HG03064 (cell line): ENCODE results near the gene RALGAPA2.

ENCODE experiments used
- ATAC-seq: cut with Tn5 transposase; IDR thresholded peaks from one replicate; pipeline ENCODE4 v1.9.1; 2021; ENCODE audit warnings: low read depth; ENCODE audit not compliant: unreplicated experiment

The RALGAPA2 gene

DNA sequence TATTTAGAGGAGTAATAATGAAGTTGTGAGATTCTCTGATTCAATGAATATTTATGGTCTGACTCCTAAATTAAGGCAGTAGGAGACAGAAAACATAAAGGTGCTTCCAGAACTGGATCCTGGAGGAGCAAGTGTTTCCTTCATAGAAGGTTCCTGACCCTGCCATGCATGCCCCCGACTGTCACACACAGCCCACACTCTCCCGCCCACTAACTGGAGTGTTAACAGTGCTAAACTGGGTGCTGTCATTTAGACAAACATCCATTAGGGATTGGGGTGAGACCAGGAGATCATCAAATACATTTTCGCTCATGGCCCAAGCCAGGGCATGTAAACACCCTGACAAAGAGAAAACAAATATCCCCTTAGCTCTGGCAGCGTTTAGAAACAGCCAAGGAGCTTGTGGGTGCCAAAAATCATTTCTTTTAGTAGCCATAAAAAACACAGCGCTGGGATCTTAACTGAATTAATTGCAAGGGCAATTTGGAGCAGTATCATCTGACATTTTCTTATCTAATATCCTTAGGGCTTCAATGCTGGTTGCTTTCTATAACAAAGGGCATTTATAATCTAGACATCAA lies 297.7 kb downstream of the RALGAPA2 start:
- no peak for ATAC-seq

DNA sequence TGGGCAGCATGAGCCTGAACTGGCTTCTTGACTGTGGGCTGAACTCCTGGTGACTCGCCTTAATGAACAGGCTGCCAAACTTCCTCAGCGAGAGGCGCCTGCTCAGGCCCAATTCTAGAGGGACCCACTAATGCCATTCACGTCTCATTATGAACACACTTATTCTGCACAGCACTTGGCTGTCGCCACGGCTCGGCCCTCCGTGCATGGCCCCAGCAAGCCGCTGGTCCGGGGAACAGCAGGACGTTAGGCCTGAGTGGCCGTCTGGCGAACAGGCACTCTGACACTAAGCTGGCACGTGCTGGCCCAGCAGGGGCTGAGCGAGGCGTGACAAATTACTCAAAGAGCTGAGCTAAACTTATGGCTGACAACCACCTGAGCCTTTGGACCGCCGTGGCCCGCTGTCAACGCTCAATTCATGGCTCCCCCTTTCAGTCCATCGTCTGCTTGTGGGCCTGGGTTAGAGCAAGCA lies 298.6 kb downstream of the RALGAPA2 start:
- ATAC-seq, result no peak

DNA sequence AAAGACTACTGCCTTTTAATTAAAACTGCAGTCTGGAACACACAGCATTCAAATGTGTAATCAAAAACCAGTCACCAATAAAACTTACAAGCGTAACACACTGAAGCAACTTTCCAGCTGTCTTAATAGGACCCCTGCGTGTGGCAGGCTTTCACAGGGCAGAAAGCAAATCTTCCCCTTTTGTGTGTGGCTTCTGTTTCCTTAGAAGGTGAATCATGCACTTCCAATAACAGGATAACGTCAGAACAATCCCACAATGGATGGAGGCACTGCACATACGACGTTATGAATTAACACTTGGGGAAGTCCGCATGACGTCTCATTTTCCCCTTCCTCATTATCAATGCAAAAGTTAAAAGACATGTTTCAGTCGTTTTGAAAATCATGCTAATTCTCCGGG lies 299.7 kb downstream of the RALGAPA2 start:
- ATAC-seq, result no peak

GRCh38 chr20:20411836-20412235 lies 300.6 kb downstream of the RALGAPA2 start:
- ATAC-seq, result no peak

DNA sequence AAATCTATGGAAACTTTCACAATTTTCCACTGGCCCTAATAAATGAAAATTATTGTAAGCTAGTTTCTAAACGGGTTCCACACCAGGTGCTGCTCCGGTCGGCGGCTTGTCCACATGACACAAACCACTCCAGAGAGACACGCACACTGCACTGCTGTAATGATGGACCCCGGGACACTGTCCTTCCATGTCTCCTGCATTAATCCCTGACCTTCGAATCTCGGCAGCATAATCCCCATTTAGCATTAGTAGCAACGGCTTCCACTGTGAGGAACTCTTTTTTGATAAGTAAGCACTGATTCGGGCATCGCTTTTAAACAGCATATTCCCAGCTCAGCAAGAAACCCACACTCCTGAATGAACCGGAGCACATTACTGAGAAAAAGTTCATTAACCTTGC lies 301.0 kb downstream of the RALGAPA2 start:
- ATAC-seq, result no peak

- no peak for ATAC-seq
Measured at GRCh38 chr20:20410678-20411077, 301.8 kb downstream of the RALGAPA2 start.

- ATAC-seq, result no peak
Measured at GRCh38 chr20:20409331-20409730, 303.1 kb downstream of the RALGAPA2 start.

GRCh38 chr20:20407891-20408805 lies 304.3 kb downstream of the RALGAPA2 start:
- ATAC-seq, result no peak

GRCh38 chr20:20406306-20406705 lies 306.1 kb downstream of the RALGAPA2 start:
- no peak for ATAC-seq

DNA sequence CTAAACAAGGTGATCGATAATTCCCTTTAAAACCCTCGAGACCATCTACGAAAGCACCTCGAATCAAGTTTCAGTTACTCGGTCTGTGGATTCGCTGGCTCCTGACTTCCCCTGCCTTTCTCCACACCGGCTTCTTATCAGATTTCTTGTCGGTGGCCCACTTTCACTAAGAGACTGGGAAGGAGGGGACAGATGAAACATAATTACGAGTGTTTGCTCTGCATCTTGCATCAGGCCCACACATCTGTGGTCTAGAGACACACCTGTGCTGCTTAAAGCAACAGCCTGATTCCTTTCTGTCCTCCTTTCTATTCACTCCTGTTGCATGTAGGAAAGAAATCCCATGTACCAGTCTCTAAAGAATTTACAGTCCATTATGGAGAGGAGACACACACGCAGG lies 306.8 kb downstream of the RALGAPA2 start:
- ATAC-seq, result no peak

DNA sequence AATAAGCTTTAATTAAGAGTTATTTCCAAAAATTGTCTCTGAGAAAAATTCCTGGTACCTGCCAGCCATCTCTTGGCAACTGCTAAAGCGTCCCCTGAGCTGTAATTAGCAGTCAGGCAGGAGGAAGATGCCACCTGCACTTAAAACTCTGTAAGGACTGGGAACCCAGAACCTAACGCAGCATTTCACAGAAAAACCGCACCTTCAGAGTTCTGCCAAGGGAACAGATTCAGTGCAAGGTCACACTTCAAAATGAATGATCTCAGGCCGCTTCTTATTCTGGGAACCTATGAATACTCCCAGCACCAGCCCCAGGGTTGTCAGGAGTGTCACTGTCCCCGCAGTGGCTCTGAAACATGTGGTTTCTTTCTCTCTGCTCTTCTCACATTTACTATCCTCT lies 307.8 kb downstream of the RALGAPA2 start:
- ATAC-seq, result no peak

DNA sequence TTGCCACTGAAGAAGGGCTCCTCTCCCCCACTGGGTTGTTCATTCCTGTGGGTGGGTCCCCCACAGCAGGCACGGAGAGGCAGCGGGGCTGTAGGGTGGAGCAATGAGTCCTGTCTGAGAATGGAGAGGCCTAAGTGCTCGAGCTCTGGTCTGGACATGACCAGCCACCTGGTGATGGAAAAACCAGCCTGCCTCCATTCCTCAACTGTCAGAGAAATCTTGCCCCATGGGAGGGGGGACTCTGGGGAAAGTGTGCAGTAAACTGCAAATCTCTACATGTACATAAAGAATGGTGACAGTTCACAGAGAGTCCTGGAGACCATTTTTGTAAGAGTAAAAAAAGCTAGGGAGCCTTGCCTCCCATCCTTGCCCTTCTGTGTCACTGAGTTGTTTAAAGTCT lies 310.5 kb downstream of the RALGAPA2 start:
- ATAC-seq, result no peak

- ATAC-seq, result no peak
Measured at GRCh38 chr20:20399531-20400500, 312.6 kb downstream of the RALGAPA2 start.

DNA sequence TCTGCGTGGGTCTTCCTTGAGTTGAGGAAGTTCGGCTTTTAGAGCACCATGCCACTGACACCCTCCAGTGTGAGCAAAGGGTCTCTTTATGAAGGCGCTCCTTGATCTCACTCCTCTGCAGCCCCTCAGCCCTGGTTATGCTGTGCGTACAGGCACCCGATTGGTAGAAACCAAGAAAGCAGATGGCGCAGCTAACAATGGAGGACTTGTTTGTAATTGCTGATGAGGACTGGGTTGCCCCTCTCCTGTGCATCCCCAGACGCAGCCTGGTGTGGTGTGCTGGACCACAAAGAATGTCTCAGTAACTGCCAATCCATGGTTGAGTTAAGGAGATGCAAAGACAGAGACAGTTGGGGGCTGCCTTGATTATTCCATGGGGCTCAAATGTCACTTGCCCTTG lies 314.3 kb downstream of the RALGAPA2 start:
- no peak for ATAC-seq

DNA sequence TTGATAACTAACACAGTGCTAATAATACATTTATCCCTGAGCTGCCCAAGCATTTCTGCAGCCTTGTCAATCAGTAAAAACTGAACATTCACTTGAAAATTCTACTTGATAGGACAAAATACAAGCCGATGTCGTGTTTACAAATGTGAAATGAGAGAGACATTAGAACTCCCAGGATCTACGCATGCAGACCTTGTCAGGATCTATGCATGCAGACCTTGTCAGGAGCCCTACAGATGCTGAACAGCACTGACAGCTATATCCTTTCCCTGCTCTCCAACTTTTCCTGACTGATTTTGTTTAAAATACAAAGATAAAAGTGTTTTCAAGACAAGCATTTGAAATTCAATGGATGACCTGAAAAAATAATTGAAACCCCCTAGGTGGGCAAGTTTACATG lies 315.6 kb downstream of the RALGAPA2 start:
- ATAC-seq, result no peak

GRCh38 chr20:20395903-20396568 lies 316.4 kb downstream of the RALGAPA2 start:
- no peak for ATAC-seq

- ATAC-seq, result no peak
Measured at GRCh38 chr20:20395087-20395486, 317.4 kb downstream of the RALGAPA2 start.

DNA sequence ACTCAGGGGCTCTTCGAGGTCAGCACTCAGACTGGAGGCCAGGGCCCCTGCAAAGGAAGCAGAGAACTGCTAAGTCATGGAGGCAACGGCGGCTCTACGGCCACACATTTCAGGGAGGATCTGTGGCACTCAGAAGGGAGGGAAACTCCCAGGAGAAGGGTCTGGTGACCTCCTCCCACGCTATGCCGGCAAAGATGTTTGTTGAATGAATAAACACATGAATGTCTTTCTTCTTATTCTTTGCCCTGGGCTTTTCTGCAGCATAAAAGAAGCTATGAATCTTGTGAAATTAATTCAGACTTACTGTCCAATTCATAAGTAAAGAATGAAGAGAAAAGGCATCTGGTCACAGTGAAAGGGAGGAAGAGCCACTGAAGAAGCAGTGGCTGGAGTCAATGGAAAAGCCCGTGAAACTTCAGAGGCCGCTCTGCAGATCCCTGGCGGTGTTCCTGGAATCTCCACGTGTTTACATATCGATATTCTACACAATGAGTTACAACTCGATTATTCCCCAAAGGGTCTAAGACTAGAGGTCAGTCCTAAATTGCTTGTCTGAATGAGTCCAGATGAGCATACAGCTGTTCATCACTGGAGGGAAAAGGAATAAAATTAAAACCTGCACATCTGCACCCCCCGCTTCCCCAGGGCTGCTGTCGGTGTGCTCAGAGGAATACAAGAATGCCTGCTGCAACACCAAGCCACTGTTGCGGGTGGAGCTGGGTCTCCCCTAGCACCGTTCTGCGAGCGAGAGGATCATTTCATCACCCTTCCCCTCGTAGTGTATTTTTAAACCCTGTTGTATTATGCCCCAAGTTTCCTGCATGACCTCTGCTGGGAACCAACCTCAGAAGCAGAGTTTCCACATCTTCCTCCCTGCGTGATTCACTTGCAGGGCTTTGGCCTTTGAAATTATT lies 319.0 kb downstream of the RALGAPA2 start:
- ATAC-seq, result no peak

- no peak for ATAC-seq
Measured at GRCh38 chr20:20391766-20392165, 320.7 kb downstream of the RALGAPA2 start.
